ENCODE data around the gene RANGRF.

Gene RANGRF

DNA sequence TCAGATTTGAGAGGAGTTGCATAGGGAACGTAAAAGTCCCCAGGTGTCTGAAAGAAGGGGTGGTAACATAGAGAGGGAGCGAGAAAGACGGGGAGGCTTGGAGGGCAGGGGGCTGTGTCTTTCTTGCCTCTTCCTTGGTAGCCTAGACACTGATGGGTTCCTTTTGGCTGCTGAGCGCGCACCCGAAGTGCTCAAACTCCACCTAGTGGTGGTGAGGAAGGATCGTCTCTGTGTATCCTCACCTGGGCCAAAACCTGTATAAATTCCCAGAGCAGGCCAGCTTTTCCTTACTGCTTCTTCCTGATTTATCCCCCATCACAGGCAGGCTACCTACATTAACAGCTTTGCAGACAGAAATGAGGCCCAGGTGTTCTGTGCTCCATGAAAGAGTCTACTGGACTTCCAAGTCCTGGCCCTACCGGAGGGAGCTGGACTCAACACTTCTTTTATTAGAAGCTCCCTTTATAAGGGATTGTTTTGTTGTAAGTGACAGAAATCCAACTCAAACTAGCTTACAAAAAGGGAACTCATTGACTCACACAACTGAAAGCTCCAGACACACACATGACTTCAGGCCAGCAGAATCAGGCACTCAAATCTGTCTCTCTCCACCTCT, 12.3 kb downstream of the RANGRF start:
- H3K4me3 ChIP-seq (ENCODE audit: insufficient read length, low read depth) = no peak overlapping the region
- no peak overlapping the region for H3K9ac ChIP-seq (ENCODE audit: insufficient read length, low read depth)
- H3K9me3 ChIP-seq (ENCODE audit: insufficient read depth, low read length) = no peaks in the 10 kb centered on the region
- no peak for TF ChIP-seq SUZ12 (IDR thresholded peaks at IDR 0.05; ENCODE audit: extremely low read depth, insufficient read depth, insufficient read length)
- no peak for TF ChIP-seq ZNF274 (IDR thresholded peaks at IDR 0.05; ENCODE audit: low read depth, low read length)
- no peak for TF ChIP-seq YY1 (IDR thresholded peaks at IDR 0.05; ENCODE audit: insufficient read depth, insufficient read length)
- H3K4me1 ChIP-seq (ENCODE audit: insufficient read depth, insufficient read length) = no peaks in the 10 kb centered on the region
- no peaks in the 10 kb centered on the region for H3K27me3 ChIP-seq (ENCODE audit: insufficient read depth, insufficient read length)
- H3K36me3 ChIP-seq (ENCODE audit: insufficient read depth, insufficient read length, low read length) = no peaks in the 10 kb centered on the region
- no peak for DNase-seq (ENCODE audit: low read depth, low spot score)

DNA sequence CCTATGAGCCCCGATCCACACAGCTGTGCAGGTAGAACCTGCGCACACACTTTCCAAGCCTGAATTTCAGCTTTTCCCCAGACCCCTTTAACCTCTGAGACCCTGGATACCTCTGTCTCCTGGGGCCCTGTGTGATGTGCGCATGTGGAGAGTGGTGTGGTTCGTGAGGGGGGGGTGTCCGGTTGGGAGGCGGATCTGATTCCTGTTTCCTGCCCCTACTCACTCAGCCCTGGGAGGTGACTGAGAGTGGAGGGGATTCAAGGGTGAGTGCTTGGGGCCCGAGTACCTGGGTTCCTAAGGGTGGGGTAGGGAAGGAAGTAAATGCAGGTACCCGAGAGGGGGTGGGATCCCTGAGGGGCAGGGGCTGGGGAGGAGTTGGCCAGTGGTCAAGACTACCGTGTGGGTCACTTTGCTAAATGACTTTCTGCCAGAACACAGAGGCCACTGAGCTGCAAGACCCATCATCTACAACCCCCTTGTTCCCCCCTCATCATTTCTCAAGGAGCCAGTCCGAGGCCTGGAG, 22.2 kb downstream of the RANGRF start:
- Histone ChIP-seq H3K36me3 (ENCODE audit: insufficient read depth, insufficient read length, low read length) (no peaks in the 10 kb centered on the region), H3K27me3 (ENCODE audit: insufficient read depth, insufficient read length) (no peaks in the 10 kb centered on the region), H3K4me1 (ENCODE audit: insufficient read depth, insufficient read length) (peaks cover 10% of the 10 kb centered on the region), H3K9me3 (ENCODE audit: insufficient read depth, low read length) (no peaks in the 10 kb centered on the region), H3K4me3 (ENCODE audit: insufficient read length, low read depth) (no peak overlapping the region), H3K9ac (ENCODE audit: insufficient read length, low read depth) (no peak overlapping the region)
- TF ChIP-seq SUZ12 (IDR thresholded peaks at IDR 0.05; ENCODE audit: extremely low read depth, insufficient read depth, insufficient read length) (no peak), ZNF274 (IDR thresholded peaks at IDR 0.05; ENCODE audit: low read depth, low read length) (no peak), YY1 (IDR thresholded peaks at IDR 0.05; ENCODE audit: insufficient read depth, insufficient read length) (no peak)
- DNase-seq (ENCODE audit: low read depth, low spot score) = no peak

DNA sequence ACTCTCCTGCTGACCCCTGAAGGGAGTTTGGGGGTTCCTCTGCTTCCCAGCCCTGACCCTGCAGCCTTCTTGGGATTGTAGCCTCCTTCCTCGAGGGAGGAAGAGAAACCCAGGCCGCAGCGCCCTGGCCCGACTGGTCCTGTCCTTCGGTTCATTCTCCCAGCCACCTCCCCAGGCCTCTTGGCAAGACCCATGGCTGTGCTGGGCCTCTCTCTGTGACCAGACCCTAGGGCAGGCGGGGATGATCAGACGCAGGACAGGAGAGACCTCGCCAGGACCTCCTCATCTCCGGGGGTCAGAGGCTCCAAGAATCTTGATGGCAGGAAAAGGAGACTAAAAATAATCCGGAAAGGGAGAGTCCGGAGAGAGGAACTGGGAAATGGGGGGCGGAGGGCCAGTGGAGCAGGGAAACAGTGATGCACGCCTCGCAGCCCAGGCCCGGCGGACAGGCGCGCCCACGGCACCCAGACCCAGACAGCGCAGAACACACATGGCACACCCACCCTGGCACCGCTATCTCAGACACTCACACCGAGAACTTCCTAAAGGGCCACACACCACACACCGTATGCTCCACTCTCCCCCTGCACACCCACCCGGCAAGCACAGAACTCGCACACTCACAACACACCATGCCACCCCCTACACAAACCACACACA, 22.8 kb downstream of the RANGRF start:
- H3K4me1 ChIP-seq (ENCODE audit: insufficient read depth, insufficient read length) = peaks cover 10% of the 10 kb centered on the region
- no peaks in the 10 kb centered on the region for H3K36me3 ChIP-seq (ENCODE audit: insufficient read depth, insufficient read length, low read length)
- no peak for DNase-seq (ENCODE audit: low read depth, low spot score)
- H3K9me3 ChIP-seq (ENCODE audit: insufficient read depth, low read length) = no peaks in the 10 kb centered on the region
- no peak for TF ChIP-seq SUZ12 (IDR thresholded peaks at IDR 0.05; ENCODE audit: extremely low read depth, insufficient read depth, insufficient read length)
- TF ChIP-seq YY1 (IDR thresholded peaks at IDR 0.05; ENCODE audit: insufficient read depth, insufficient read length) = no peak
- TF ChIP-seq ZNF274 (IDR thresholded peaks at IDR 0.05; ENCODE audit: low read depth, low read length) = no peak
- H3K4me3 ChIP-seq (ENCODE audit: insufficient read length, low read depth) = no peak overlapping the region
- H3K27me3 ChIP-seq (ENCODE audit: insufficient read depth, insufficient read length) = no peaks in the 10 kb centered on the region
- no peak overlapping the region for H3K9ac ChIP-seq (ENCODE audit: insufficient read length, low read depth)

DNA sequence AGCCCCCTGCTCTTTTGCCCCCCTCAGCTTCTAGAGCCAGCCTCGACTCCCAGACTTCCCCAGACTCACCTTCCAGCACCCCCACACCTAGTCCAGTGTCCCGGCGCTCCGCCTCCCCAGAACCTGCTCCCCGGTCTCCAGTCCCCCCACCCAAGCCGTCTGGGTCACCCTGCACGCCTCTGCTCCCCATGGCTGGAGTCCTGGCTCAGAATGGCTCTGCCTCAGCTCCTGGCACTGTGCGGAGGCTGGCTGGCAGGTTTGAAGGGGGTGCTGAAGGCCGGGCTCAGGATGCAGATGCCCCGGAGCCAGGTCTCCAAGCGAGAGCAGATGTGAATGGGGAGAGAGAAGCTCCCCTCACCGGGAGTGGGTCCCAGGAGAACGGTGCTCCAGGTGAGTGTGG, 23.8 kb downstream of the RANGRF start:
- H3K4me3 ChIP-seq (ENCODE audit: insufficient read length, low read depth) = no peak overlapping the region
- no peaks in the 10 kb centered on the region for H3K27me3 ChIP-seq (ENCODE audit: insufficient read depth, insufficient read length)
- DNase-seq (ENCODE audit: low read depth, low spot score) = no peak
- TF ChIP-seq ZNF274 (IDR thresholded peaks at IDR 0.05; ENCODE audit: low read depth, low read length) (no peak), YY1 (IDR thresholded peaks at IDR 0.05; ENCODE audit: insufficient read depth, insufficient read length) (no peak), SUZ12 (IDR thresholded peaks at IDR 0.05; ENCODE audit: extremely low read depth, insufficient read depth, insufficient read length) (no peak)
- no peaks in the 10 kb centered on the region for H3K36me3 ChIP-seq (ENCODE audit: insufficient read depth, insufficient read length, low read length)
- peaks cover 10% of the 10 kb centered on the region for H3K4me1 ChIP-seq (ENCODE audit: insufficient read depth, insufficient read length)
- H3K9me3 ChIP-seq (ENCODE audit: insufficient read depth, low read length) = no peaks in the 10 kb centered on the region
- no peak overlapping the region for H3K9ac ChIP-seq (ENCODE audit: insufficient read length, low read depth)

DNA sequence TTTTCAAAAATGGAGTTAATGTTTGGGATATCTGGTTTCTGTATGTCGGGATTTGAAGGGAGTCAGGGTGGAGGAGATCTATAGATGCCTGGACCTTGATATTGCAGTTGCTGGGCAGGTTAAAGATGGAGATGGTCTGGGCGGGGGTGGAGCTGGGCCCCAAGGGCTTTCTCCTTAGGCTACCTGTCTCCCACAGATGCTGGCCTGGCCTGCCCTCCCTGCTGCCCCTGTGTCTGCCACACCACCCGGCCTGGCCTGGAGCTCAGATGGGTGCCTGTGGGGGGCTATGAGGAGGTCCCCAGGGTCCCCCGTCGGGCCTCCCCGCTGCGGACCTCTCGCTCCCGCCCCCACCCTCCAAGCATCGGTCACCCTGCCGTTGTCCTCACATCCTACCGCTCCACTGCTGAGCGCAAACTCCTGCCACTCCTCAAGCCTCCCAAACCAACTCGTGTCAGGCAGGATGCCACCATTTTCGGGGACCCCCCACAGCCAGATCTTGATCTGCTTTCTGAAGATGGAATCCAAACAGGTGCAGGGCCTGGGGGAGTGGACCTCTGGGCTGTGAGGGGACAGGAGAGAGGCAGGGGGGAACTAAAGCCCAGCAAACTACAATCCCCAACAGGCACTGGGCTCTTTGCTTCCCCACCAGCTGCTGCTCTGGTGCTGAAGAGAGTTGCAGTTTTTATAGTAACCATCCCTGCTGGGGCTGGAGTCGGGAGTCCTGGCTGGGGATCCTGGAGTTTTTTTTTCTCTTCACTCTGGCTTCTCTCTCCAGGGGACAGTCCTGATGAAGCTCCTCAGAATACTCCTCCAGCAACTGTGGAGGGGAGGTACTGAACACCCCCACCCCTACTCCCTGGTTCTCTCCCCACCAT, 24.5 kb downstream of the RANGRF start:
- no peak overlapping the region for H3K4me3 ChIP-seq (ENCODE audit: insufficient read length, low read depth)
- H3K9ac ChIP-seq (ENCODE audit: insufficient read length, low read depth) = no peak overlapping the region
- DNase-seq (ENCODE audit: low read depth, low spot score) = no peak
- no peaks in the 10 kb centered on the region for H3K27me3 ChIP-seq (ENCODE audit: insufficient read depth, insufficient read length)
- H3K9me3 ChIP-seq (ENCODE audit: insufficient read depth, low read length) = no peaks in the 10 kb centered on the region
- TF ChIP-seq SUZ12 (IDR thresholded peaks at IDR 0.05; ENCODE audit: extremely low read depth, insufficient read depth, insufficient read length) (no peak), ZNF274 (IDR thresholded peaks at IDR 0.05; ENCODE audit: low read depth, low read length) (no peak), YY1 (IDR thresholded peaks at IDR 0.05; ENCODE audit: insufficient read depth, insufficient read length) (no peak)
- peaks cover 10% of the 10 kb centered on the region for H3K4me1 ChIP-seq (ENCODE audit: insufficient read depth, insufficient read length)
- H3K36me3 ChIP-seq (ENCODE audit: insufficient read depth, insufficient read length, low read length) = no peaks in the 10 kb centered on the region

DNA sequence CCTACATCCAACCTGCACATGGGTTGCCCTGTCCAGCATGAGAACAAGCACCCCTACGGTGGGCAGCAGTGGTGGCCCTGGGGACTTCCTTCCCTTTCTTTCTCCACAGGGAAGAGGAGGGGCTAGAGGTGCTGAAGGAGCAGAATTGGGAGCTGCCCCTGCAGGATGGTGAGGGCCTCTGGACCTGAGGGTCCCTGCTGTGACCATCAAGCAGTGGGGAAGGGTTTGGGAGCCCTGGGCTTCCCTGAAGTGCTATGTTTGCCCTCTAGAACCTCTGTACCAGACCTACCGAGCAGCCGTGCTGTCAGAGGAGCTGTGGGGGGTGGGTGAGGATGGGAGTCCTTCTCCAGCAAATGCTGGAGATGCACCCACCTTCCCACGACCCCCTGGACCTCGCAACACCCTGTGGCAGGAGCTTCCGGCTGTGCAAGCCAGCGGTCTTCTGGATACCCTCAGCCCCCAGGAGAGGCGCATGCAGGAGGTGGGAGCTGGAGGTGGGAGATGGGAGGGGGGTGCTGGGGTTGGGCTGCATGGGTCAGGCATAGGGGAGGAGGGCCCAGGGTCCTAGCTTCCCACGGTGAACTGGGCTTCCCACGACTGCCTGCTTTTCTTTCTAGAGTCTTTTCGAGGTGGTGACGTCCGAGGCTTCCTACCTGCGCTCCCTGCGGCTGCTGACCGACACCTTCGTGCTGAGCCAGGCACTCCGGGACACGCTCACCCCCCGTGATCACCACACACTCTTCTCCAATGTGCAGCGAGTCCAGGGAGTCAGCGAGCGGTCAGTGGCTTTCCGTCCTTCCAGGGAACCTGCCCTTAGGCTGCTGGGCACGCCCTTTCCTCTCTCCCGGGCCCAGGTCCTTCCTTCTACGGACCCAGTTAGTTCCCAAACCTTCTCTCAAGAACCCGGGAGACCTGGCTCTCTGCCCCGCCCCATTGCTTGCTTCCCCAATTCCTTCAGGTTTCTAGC, 26.6 kb downstream of the RANGRF start:
- Histone ChIP-seq H3K36me3 (ENCODE audit: insufficient read depth, insufficient read length, low read length) (no peaks in the 10 kb centered on the region), H3K9ac (ENCODE audit: insufficient read length, low read depth) (no peak overlapping the region), H3K4me3 (ENCODE audit: insufficient read length, low read depth) (no peak overlapping the region), H3K4me1 (ENCODE audit: insufficient read depth, insufficient read length) (peaks cover 13% of the 10 kb centered on the region), H3K9me3 (ENCODE audit: insufficient read depth, low read length) (no peaks in the 10 kb centered on the region), H3K27me3 (ENCODE audit: insufficient read depth, insufficient read length) (no peaks in the 10 kb centered on the region)
- TF ChIP-seq YY1 (IDR thresholded peaks at IDR 0.05; ENCODE audit: insufficient read depth, insufficient read length) (no peak), SUZ12 (IDR thresholded peaks at IDR 0.05; ENCODE audit: extremely low read depth, insufficient read depth, insufficient read length) (no peak), ZNF274 (IDR thresholded peaks at IDR 0.05; ENCODE audit: low read depth, low read length) (no peak)
- DNase-seq (ENCODE audit: low read depth, low spot score) = no peak
